PC-9 (cell line): Measurements from ENCODE around the gene NFIX. TPM values are rescaled to one million over a fixed set of nuclear protein-coding genes. Genes with fewer than 3 reads are reported as not detected.

ENCODE experiments used
- BruUV-seq: library from RNA; stranded (reverse); fragments of 400-500 nt; replicated peaks from 2 replicates; lab custom pipeline; 2021; lab: Mats Ljungman, UMichigan
- CTCF ChIA-PET: fragments of 300-600 bp; sonication (Branson Sonifier 250); formaldehyde crosslinking; loops from one replicate; lab custom pipeline; 2022; ENCODE audit warnings: antibody characterized with exemption; lab: Charles Lee
- POLR2A ChIA-PET: fragments of 300-600 bp; sonication (Branson Sonifier 250); formaldehyde crosslinking; loops from one replicate; lab custom pipeline; 2022; ENCODE audit warnings: antibody characterized with exemption; ENCODE audit not compliant: unreplicated experiment; lab: Charles Lee
- DNase-seq, 2 experiments: peaks; one replicate each; pipeline versions ENCODE4 v3.0.0 to v3.0.0-alpha.2; 2015 to 2022; ENCODE audit warnings: mixed read lengths in 1 of 2
- H2AFZ ChIP-seq: fragments of 200-600 bp; sonication (generic); 2 replicates; pipeline ENCODE4 v1.8.1; 2017; ENCODE audit warnings: antibody characterized with exemption
- H3F3A ChIP-seq: fragments of 200-600 bp; sonication (generic); 2 replicates; pipeline ENCODE4 v1.8.1; 2017; ENCODE audit warnings: antibody characterized with exemption, mild to moderate bottlenecking, low read depth; ENCODE audit not compliant: insufficient read depth
- H3K27ac ChIP-seq: fragments of 200-600 bp; sonication (generic); 2 replicates; pipeline ENCODE4 v1.6.1; 2016; ENCODE audit warnings: mixed run types
- H3K27me3 ChIP-seq: fragments of 200-600 bp; sonication (generic); 2 replicates; pipeline ENCODE4 v1.6.1; 2016; ENCODE audit warnings: low read depth, mixed run types; ENCODE audit not compliant: insufficient read depth
- H3K36me3 ChIP-seq: fragments of 200-600 bp; sonication (generic); 2 replicates; pipeline ENCODE4 v1.6.1; 2016; ENCODE audit warnings: low read depth, mixed run types
- H3K4me1 ChIP-seq: fragments of 200-600 bp; sonication (generic); replicated peaks from 2 replicates; pipeline ENCODE4 v1.6.1; 2016; ENCODE audit warnings: mixed run types; ENCODE audit not compliant: insufficient read depth
- H3K4me2 ChIP-seq: fragments of 200-600 bp; sonication (generic); 2 replicates; pipeline ENCODE4 v1.6.1; 2017; ENCODE audit warnings: mixed run types
- H3K4me3 ChIP-seq: fragments of 200-600 bp; sonication (generic); 2 replicates; pipeline ENCODE4 v1.6.1; 2016; ENCODE audit warnings: mixed run types
- H3K79me2 ChIP-seq: fragments of 200-600 bp; sonication (generic); 2 replicates; pipeline ENCODE4 v1.6.1; 2017; ENCODE audit warnings: low read depth, mixed run types
- H3K9me2 ChIP-seq: fragments of 200-600 bp; sonication (generic); 2 replicates; pipeline ENCODE4 v1.8.1; 2017; ENCODE audit warnings: mild to moderate bottlenecking; ENCODE audit not compliant: insufficient read depth
- H3K9me3 ChIP-seq: fragments of 200-600 bp; sonication (generic); 2 replicates; pipeline ENCODE4 v1.8.1; 2016; ENCODE audit warnings: low read depth; ENCODE audit not compliant: insufficient read depth
- H4K20me1 ChIP-seq: fragments of 200-600 bp; sonication (generic); 2 replicates; pipeline ENCODE4 v1.8.1; 2017; ENCODE audit not compliant: insufficient read depth
- CTCF ChIP-seq: fragments of 200-600 bp; sonication (generic); conservative IDR thresholded peaks from 2 replicates; pipeline ENCODE4 v1.6.1; 2017; ENCODE audit warnings: mixed run types, antibody characterized with exemption, mild to moderate bottlenecking, moderate library complexity
- EZH2 ChIP-seq: fragments of 200-600 bp; sonication (generic); IDR thresholded peaks from 2 replicates; pipeline ENCODE4 v1.8.0; 2017; ENCODE audit warnings: antibody characterized with exemption, low read depth
- intact Hi-C: fragments of 100-400 bp; cut with micrococcal nuclease; formaldehyde crosslinking; loops from one replicate; pipeline ENCODE4 v1.10.0; 2022; ENCODE audit not compliant: unreplicated experiment
- total RNA-seq: library from RNA; stranded (reverse); gene quantifications from 2 replicates; pipeline ENCODE4 v1.2.3, GENCODE V29; 2021

NFIX gene
- total RNA-seq, 1 experiment from 2014 or later, result 24.2 TPM

- CTCF ChIA-PET, result no interaction called here
- no peaks in the 10 kb centered on the region for H3K36me3 ChIP-seq
- DNase-seq, result no peak
- no peaks in the 10 kb centered on the region for H4K20me1 ChIP-seq
- H3F3A ChIP-seq, result peaks cover 5% of the 10 kb centered on the region; the same call in 1 of the 2 replicates
- H3K4me3 ChIP-seq, result no peak overlapping the region
- no peak overlapping the region for H3K27ac ChIP-seq
- H3K27me3 ChIP-seq, result peaks cover 8% of the 10 kb centered on the region; the same call in 1 of the 2 replicates
- no peaks in the 10 kb centered on the region for H3K9me3 ChIP-seq
- no peaks in the 10 kb centered on the region for H3K4me1 ChIP-seq
- no peaks in the 10 kb centered on the region for H3K79me2 ChIP-seq
- H3K4me2 ChIP-seq, result no peak overlapping the region
- no TSS peak for BruUV-seq
- POLR2A ChIA-PET, result no interaction called here
- no peaks in the 10 kb centered on the region for H3K9me2 ChIP-seq
- H2AFZ ChIP-seq, result no peak overlapping the region
- no peak for TF ChIP-seq EZH2
- no peak for TF ChIP-seq CTCF
- intact Hi-C loops, result no loop called here
Observed at GRCh38 chr19:13024126-13024950, 29.1 kb downstream of the NFIX start.

GRCh38 chr19:13024951-13025697, 29.8 kb downstream of the NFIX start:
- CTCF ChIA-PET, result no interaction called here
- Histone ChIP-seq H3K79me2 (no peaks in the 10 kb centered on the region), H3K36me3 (no peaks in the 10 kb centered on the region), H2AFZ (no peak overlapping the region), H4K20me1 (no peaks in the 10 kb centered on the region), H3K4me1 (no peaks in the 10 kb centered on the region), H3F3A (peaks cover 5% of the 10 kb centered on the region; the same call in 1 of the 2 replicates), H3K27me3 (peaks cover 8% of the 10 kb centered on the region; the same call in 1 of the 2 replicates), H3K4me2 (no peak overlapping the region), H3K9me3 (no peaks in the 10 kb centered on the region), H3K9me2 (no peaks in the 10 kb centered on the region), H3K27ac (no peak overlapping the region), H3K4me3 (no peak overlapping the region)
- no TSS peak for BruUV-seq
- intact Hi-C loops, result no loop called here
- TF ChIP-seq CTCF, result no peak
- TF ChIP-seq EZH2, result no peak
- no peak for DNase-seq
- POLR2A ChIA-PET, result no interaction called here

GRCh38 chr19:13025819-13026456, 30.7 kb downstream of the NFIX start:
- Histone ChIP-seq H3K4me1 (no peaks in the 10 kb centered on the region), H3K4me2 (no peak overlapping the region), H3F3A (peaks cover 5% of the 10 kb centered on the region; the same call in 1 of the 2 replicates), H3K36me3 (no peaks in the 10 kb centered on the region), H3K27me3 (peaks cover 8% of the 10 kb centered on the region; the same call in 1 of the 2 replicates), H3K27ac (no peak overlapping the region), H3K4me3 (no peak overlapping the region), H4K20me1 (no peaks in the 10 kb centered on the region), H3K9me2 (no peaks in the 10 kb centered on the region), H3K9me3 (no peaks in the 10 kb centered on the region), H3K79me2 (no peaks in the 10 kb centered on the region), H2AFZ (no peak overlapping the region)
- CTCF ChIA-PET, result no interaction called here
- POLR2A ChIA-PET, result no interaction called here
- intact Hi-C loops, result no loop called here
- no peak for DNase-seq
- BruUV-seq, result no TSS peak
- no peak for TF ChIP-seq EZH2
- TF ChIP-seq CTCF, result no peak
